Measurements from ENCODE around the gene PADI1.

Gene PADI1

GRCh38 chr1:17196496-17197185 lies 8.3 kb upstream of the PADI1 start:
- DNase-seq (ENCODE audit: low spot score) = no peak

- no peak for DNase-seq (ENCODE audit: low spot score)
Measured at GRCh38 chr1:17197696-17198095, 7.2 kb upstream of the PADI1 start.

GRCh38 chr1:17198476-17199258 lies 6.3 kb upstream of the PADI1 start:
- no peak for DNase-seq (ENCODE audit: low spot score)

DNA sequence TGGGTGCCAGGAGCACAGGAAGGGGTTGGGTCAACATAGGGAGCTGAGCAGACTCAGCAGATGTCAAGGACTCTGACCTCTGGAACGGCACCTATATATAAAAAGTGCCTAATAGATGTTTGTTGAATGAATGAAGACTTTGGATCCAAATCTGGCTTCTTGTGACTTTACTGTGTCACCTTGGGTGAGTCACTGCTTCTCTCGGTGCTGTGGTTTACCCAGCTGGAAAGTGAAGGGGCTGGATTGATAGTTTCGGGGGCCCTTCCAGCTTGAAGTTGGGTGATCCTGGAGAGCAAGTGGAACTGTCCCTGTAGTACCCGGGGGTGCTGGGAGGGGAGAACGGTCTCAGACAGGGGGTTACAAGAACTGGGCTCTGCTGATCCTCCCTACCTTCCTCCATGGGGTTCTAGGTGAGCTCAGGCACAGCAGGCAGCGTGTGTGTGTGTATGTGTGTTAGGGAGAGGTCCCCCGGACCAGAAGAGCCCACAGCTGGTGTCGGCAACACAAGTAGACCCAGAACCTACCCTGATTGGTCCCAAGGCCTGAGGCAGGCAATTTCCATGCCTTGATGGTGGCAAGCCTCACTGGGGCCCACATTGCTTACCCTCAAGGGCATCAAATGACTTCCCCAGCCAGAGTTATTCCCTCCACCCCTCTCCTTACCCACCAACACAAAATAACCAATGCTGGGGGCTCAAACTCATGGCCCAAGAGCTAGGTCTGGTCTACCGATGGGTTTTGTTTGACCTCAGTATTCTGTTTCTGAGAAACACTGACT lies 5.5 kb upstream of the PADI1 start:
- DNase-seq (ENCODE audit: low spot score) = no peak

DNA sequence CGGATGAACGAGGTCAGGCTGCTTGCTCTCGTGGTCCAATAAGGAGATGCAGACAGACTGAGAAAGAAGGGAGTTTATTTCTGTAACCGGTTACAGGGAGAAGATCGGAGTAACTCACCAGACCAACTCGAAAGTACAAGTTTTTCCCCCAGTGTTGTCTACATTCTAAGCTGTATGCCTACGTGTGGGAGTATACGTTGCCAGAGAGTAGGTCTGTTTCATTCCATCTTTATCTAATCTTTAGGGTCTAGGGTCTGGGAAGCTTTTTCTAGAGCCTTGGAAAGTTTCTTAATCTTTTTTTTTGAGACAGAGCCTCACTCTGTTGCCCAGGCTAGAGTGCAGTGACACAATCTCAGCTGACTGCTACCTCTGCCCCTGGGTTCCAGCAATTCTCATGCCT lies 4.7 kb upstream of the PADI1 start:
- DNase-seq (ENCODE audit: low spot score) = no peak

DNA sequence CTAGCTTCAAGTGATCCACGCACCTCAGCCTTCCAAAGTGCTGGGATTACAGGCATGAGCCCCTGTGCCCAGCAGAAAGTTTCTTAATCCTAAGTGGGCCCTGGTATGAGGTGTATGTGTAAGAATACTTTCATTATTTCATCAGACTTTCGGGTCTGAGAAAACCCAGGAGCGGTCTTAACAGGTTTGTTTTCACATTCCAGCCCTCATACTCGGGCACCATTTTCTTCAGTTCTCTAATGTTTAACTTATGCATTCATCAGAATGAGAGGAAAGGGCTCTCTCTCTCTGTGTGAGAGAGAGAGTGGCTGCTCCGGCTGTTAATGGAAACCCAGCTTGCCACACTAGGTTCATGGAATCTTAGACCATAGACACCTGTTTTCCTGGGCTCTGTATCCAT lies 4.2 kb upstream of the PADI1 start:
- DNase-seq (ENCODE audit: low spot score) = no peak

GRCh38 chr1:17201201-17202021 lies 3.5 kb upstream of the PADI1 start:
- no peak for DNase-seq (ENCODE audit: low spot score)

DNA sequence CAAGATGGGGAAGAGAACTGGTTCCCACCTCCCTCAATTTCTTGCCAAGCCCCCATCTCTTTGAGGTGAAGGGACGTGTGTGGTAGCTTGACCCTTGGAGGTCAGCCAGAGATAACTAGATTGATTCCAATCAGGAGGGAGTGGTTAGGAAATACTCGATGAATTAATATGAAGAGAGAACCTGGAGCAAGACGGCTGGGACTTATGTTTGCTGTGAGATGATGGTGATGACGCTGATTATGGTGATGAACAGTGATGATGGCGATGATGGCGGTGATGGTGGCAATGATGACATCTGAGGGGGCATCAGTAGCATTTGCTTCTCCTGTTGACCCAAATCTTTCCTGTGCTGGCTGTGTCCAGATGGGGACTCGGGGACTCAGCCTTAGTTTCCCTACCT lies 724 bp downstream of the PADI1 start:
- no peak for DNase-seq (ENCODE audit: low spot score)

GRCh38 chr1:17206196-17206595 lies 1.3 kb downstream of the PADI1 start:
- DNase-seq (ENCODE audit: low spot score) = no peak

DNA sequence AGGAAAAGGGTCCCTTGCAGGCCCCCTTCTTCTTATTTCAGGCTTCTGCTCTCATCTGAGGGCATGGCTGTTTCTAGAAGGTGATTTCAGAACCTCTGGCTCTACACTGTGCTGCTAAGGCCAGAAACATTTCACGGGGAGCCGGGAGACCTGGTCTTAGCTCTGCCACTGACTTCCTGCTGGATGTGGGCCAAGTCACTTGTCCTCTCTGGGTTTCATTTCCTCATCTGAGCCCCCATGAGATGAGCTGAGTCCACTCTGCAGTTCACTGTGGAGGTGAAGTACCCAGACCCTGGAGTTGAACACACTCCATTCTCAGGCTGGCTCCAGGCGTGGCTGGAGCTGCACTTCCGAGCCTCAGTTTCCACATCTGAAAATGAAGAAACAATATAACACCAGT lies 2.1 kb downstream of the PADI1 start:
- DNase-seq (ENCODE audit: low spot score) = peak; percentile 42

GRCh38 chr1:17207540-17207939 lies 2.6 kb downstream of the PADI1 start:
- no peak for DNase-seq (ENCODE audit: low spot score)

DNA sequence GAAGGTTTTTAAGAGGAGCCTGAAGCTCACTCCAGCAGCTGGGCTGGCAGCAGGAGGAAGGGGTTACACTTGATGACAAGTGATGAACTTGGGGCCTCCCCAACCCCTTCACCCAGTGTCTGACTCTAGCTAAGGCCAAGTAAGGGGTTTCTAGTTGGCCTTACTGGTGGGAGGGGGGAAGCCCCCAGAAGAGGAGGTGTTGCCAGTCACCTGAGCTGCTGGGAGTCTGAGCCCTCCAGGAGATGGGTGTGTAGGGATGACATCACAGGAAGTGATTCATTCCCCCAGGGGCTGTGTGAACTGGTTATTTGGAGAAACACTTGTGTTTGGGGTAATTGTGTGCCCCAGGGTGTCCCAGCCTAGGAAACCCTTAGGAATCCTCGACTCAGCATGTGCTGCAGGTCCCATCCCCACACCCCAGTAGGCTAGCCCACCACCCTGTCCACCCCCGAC lies 3.1 kb downstream of the PADI1 start:
- DNase-seq (ENCODE audit: low spot score) = no peak

- DNase-seq (ENCODE audit: low spot score) = no peak
Measured at GRCh38 chr1:17208546-17208945, 3.6 kb downstream of the PADI1 start.

GRCh38 chr1:17209430-17209829 lies 4.5 kb downstream of the PADI1 start:
- DNase-seq (ENCODE audit: low spot score) = no peak

DNA sequence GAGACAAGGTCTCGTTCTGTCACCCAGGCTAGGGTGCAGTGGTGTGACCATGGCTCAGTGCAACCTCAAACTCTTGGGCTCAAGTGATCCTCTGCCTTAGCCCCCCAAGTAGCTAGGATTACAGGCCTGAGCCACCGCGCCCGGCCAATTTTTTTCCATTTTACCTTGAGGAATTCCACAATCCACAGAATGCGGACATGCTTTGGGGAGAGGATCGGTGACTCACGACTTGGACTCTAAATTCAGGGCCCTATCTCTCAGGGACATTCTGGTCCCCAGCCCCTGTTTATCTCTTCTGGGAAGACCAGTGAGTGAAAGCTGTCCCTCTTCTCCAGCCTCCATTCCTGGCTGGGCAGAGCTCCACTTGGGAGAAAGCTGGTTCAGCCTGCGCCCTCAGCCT lies 5.2 kb downstream of the PADI1 start:
- no peak for DNase-seq (ENCODE audit: low spot score)

DNA sequence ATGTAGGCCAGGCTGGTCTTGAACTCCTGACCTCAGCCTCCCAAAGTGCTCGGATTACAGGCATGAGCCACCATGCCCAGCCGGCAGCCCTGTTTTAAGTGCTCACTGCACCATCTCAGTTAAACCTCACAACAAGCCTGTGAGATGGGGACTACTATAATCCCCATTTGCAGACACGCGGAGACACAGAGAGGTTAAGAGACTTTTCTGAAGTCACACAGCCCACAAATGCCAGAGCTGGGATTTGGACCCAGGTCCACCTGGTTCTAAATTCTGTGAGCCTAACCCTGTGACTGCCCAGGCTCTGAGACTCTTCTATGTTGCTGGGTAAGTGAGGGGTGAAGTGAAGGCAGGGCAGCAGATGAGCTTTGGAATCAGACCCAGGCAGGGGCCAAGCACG lies 6.4 kb downstream of the PADI1 start:
- no peak for DNase-seq (ENCODE audit: low spot score)

DNA sequence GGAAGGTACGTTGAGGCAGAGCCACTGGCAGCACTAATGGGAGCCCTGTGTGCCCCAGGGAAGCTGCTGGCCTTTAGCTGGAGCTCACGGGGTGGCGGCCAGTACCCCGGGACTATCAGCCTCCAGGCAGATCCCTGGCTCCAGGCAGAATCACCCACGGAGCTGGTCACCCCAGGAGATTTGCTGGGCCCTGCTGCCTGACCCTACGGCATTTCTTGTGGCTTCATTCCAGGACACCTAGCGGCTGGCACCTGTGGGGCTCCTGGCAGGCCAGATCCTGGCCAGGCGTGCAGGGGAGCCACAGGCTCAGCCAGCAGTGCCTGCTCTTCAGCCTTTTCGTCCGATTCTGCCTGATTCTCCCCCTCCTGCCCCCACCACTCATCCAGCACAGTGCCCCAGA lies 7.1 kb downstream of the PADI1 start:
- no peak for DNase-seq (ENCODE audit: low spot score)

DNA sequence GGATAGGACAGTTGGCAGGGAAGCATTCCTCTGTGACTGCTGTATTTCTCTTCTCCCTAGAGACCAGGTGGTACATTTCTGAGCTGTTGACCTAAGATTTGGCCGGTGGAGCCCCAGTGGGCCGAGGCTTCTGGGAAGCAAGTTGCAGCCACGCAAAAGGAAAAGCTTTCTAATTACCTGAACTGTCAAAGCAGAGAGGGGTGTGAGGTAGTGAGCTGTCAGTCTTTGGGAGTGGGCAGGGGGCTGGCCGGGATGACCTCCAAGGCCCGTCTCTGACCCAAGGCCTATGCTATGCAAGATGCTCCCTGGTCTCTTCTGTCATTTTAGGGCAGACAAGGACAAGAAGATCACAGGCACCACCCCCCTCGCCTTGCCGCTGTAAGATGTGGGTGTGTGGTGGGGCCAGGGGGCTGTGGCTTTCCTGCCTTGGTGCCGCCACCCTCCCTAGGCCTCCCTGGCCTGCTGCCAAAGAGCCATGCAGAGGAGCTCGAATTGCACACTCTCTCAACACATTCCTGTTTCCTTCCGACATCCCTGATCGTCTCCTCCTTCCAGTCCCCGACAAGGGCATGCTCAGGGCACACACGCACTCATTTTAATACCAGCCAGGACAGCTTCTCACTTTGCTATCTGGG lies 7.7 kb downstream of the PADI1 start:
- DNase-seq (ENCODE audit: low spot score) = no peak

DNA sequence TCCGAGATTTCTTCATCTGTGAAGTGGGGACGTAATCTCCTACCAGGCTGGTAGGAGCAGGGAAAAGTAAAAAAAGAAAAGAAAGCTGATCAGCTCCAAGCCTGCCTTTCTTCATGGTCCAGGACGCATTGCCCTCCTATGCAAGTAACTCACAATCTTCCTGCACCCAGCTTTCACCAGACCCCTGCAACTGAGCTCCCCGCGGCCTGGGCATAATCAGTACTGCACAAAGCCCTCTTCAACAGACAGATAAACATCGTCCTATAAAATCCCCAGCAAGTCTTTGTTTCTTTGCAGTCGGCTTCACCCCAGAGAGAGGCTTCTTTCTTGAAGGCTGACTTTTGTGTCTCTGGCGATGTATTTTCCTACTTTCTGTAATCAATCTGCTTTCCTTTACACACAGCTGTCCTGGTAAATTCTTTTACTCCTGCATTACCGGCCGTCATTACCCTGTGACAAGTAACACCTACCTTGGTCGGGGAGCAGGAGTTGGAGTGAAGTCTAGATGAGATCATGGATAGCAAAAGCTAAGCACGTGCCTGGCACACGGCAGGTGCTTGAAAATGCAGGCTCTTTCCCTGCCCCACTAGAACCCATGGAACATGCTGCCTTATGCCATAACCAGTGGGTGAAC lies 8.3 kb downstream of the PADI1 start:
- DNase-seq (ENCODE audit: low spot score) = no peak

DNA sequence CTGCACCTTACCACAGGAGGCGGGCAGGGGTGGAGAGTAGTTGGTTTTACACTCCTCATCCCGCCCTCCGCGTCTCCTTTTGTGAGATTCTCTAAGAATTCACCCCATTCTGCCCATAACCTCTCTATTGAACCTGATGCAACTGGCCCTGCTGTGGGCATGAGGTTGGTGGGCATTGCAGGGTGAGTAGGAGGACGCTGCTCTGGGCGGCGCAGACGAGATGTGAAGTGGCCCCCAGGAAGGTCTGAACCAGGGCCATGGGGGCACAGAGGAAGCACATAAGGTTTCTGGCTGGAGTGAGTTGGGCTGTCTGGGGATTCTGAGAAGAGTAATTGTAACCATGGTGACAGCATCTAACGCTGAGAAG lies 8.8 kb downstream of the PADI1 start:
- no peak for DNase-seq (ENCODE audit: low spot score)

- DNase-seq (ENCODE audit: low spot score) = no peak
Measured at GRCh38 chr1:17214876-17215544, 10.1 kb downstream of the PADI1 start.
